GM19193 (cell line): Measurements from ENCODE around the gene NUTM2F.
"Not testable (repeated sequence)": the region's sequence is repeated elsewhere in the genome, so short reads cannot be mapped to it uniquely, and the experiment has no call there.

ENCODE experiments used
- POLR2A ChIP-seq: IDR thresholded peaks from 4 replicates; pipeline ENCODE4 v1.6.1; 2011; ENCODE audit not compliant: insufficient read depth, insufficient read length; ENCODE audit errors: extremely low read depth

The NUTM2F gene, protein sequence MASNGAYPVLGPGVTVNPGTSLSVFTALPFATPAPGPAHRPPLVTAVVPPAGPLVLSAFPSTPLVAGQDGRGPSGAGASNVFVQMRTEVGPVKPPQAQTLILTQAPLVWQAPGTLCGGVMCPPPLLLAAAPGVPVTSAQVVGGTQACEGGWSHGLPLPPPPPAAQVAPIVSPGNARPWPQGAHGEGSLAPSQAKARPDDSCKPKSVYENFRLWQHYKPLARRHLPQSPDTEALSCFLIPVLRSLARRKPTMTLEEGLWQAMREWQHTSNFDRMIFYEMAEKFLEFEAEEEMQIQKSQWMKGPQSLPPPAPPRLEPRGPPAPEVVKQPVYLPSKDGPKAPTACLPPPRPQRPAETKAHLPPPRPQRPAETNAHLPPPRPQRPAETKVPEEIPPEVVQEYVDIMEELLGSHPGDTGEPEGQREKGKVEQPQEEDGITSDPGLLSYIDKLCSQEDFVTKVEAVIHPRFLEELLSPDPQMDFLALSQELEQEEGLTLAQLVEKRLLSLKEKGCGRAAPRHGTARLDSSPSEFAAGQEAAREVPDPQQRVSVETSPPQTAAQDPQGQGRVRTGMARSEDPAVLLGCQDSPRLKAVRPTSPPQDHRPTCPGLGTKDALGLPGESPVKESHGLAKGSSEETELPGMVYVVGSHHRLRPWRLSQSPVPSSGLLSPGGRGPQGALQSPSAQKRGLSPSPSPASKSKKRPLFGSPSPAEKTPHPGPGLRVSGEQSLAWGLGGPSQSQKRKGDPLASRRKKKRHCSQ

DNA sequence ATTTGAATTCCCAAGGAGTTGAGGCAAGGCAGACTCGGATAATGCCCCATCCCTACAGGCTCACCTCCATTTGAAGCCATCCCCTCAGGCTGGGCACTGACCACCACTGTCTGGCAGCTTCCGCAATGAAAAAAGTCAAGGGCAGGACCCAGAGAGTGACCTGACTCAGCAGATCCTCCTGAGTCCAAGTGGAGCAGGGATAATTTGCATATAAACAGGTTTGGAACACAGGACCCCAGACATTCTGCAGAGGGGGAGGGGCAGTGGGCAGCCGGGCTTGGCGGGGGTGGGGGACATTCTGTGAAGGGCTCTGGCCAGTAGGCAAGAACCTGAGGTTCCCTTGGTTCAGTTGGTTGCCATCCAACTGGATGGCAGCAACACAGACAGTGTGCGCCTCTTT, at the start of gene NUTM2F:
NUTM2F (minus strand) TSS at position 101 of the 400 bp plus-strand sequence; CDS start at position 80, 21 bp downstream.
- TF ChIP-seq POLR2A, result not testable (repeated sequence)

- TF ChIP-seq POLR2A, result peak; percentile 69
Measured at GRCh38 chr9:94374176-94375056, 46.0 kb upstream of the NUTM2F start.

DNA sequence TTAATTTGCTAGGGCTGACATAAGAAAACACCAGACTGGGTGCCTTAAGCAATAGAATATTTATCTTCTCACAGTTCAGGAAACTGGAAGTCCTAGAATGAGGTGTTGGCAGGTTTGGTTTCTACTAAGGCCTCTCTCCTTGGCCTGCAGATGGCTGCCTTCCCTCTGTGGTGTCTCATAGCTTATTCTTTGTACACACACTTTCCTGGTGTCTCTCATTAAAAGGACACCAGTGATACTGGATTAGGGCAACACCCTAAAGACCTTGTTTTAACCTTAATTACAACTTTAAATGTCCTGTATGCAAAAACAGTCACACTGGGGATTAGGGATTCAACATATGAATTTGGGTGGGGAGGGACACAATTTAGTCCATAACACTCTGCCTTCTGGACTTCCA, 25.1 kb downstream of the NUTM2F start:
- no peak for TF ChIP-seq POLR2A

- no peak for TF ChIP-seq POLR2A
Measured at GRCh38 chr9:94302426-94302825, 26.0 kb downstream of the NUTM2F start.

DNA sequence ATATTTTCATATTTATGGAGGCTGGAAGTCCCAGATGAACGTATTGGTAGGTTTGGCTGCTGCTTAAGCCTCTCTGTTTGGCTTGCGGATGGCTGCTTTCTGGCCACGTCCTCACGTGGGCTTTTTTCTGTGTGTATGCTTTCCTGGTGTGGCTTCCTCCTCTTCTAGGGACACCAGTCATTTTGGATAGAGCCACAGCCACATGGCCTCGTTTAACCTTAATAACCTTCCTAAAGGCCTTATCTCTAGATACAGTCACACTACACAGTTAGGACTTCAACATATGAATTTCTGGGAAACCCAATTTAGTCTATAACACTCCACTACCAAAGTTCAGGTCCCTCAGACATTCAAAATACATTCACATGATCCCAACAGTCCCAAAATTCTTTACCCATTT, 26.9 kb downstream of the NUTM2F start:
- TF ChIP-seq POLR2A, result no peak

DNA sequence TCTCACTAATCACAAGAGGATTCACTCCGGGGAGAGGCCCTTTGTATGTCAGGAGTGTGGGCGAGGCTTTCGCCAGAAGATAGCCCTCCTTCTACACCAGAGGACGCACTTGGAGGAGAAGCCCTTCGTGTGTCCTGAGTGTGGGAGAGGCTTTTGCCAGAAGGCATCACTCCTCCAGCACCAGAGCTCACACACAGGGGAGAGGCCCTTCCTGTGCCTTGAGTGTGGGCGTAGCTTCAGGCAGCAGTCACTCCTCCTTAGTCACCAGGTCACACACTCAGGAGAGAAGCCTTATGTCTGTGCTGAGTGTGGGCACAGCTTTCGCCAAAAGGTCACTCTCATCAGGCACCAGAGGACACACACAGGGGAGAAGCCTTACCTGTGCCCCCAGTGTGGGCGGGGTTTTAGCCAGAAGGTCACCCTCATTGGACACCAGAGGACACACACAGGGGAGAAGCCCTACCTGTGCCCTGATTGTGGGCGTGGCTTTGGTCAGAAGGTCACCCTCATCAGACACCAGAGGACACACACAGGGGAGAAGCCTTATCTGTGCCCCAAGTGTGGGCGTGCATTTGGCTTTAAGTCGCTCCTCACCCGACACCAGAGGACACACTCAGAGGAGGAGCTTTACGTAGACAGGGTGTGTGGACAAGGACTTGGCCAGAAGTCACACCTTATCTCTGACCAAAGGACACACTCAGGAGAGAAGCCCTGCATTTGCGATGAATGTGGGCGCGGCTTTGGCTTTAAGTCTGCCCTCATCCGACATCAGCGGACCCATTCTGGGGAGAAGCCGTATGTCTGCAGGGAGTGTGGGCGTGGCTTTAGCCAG, 27.8 kb downstream of the NUTM2F start:
- TF ChIP-seq POLR2A, result no peak

- TF ChIP-seq POLR2A, result no peak
Measured at GRCh38 chr9:94298949-94299599, 29.4 kb downstream of the NUTM2F start.

DNA sequence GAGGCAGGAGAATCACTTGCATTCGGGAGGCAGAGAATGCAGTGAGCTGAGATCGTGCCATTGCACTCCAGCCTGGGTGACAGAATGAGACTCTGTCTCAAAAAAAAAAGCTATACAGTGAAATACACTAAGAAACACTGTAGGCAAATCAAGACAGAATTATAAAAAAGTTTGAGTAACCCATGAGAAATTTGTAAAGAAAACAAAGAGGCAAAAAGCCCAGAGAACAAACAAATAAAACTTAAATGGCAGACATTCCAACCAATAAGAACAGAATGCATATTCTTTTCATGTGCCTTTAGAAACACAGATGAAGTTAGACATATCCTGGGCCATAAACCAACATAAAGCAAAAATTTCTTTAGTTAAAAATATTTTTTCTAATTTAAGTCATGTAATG, 38.8 kb downstream of the NUTM2F start:
- TF ChIP-seq POLR2A, result no peak

DNA sequence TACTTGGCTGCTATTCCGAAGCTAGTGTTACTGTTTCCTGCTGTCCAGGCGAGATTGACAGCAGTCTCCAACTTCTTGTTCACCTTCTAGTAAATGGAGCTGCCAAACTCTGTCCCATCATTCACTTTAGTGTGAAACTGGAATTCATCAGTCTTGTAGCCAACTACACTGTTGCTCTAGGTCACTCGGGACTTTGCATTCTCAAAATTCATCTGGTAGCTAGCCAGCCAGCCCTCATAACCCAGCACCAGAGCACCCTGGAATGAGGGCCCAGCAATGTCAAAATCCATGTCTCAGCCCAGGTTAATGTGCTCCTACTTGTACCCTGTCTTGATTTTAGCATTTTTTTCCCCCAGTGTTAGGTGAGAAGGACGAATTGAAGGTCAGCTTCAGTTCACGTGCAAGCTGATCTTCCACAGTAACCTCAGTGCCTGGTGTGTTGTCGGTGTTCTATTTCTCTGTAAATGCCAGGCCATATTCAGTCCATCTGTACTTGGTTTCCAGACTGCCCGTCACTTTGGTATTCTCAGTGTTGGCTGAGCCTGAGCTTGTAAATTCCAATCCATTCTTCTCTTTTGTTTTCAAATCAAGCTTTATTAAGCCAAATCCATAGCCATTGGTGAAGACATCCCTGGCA, 40.4 kb downstream of the NUTM2F start:
- TF ChIP-seq POLR2A, result no peak

GRCh38 chr9:94286116-94286515, 42.3 kb downstream of the NUTM2F start:
- TF ChIP-seq POLR2A, result no peak

- no peak for TF ChIP-seq POLR2A
Measured at GRCh38 chr9:94281101-94281500, 47.3 kb downstream of the NUTM2F start.

DNA sequence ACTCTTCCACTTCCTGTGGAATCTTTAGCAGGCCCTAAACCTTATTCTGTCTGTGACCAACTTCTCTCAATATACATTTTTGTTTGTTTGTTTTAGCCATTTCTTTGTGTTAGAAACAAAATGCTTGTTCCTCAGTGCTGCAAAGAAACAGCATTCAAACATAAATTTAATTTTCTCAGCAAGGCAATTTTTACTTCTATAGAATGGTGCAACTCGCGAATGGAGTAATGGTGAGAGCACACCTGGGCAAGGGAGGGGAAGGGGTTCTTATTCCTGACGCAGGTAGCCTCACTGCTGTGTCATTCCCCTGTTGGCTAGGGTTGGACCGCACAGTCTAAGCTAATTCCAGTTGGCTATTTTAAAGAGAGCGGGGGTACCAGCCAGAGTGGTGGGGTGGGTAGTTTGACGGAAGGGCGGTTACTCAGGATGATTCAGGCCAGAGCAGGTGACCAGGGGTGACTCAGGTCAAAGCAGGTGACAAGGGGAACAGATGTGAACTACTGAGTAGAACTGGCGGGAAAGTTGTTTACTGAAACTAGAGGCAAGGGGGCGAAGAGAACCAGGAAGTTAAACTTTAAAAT, 47.9 kb downstream of the NUTM2F start:
- no peak for TF ChIP-seq POLR2A
